Measurements from ENCODE around the gene FADS1.
A peak's percentile ranks its signal among the peaks of the same experiment; 100 is the strongest.

The FADS1 gene

GRCh38 chr11:61837411-61838005, 20.7 kb upstream of the FADS1 start:
- H3K9me3 ChIP-seq, result no peaks in the 10 kb centered on the region
- H3K27ac ChIP-seq, result peak overlapping the region; percentile 5 to 92
- peaks cover 27 to 28% (median 28%) of the 10 kb centered on the region in 3 donors for H3K36me3 ChIP-seq
- no peak for DNase-seq
- no peak overlapping the region for H3K4me3 ChIP-seq
- no peak for TF ChIP-seq CTCF (IDR thresholded peaks at IDR 0.05)
- H3K27me3 ChIP-seq, result no peaks in the 10 kb centered on the region
- intact Hi-C loops (cut with DNase I; ENCODE audit: low total_unique reads), result no loop called here
- H3K4me1 ChIP-seq, result peaks cover 0 to 45% (median 34%) of the 10 kb centered on the region in 4 donors

GRCh38 chr11:61836193-61836592, 19.4 kb upstream of the FADS1 start:
- peaks cover 0 to 58% (median 47%) of the 10 kb centered on the region in 4 donors for H3K4me1 ChIP-seq
- no peaks in the 10 kb centered on the region for H3K27me3 ChIP-seq
- peaks cover 14 to 17% (median 15%) of the 10 kb centered on the region in 3 donors for H3K36me3 ChIP-seq
- no peak for TF ChIP-seq CTCF (IDR thresholded peaks at IDR 0.05)
- intact Hi-C loops (cut with DNase I; ENCODE audit: low total_unique reads), result no loop called here
- no peak for DNase-seq
- H3K4me3 ChIP-seq, result no peak overlapping the region
- H3K9me3 ChIP-seq, result no peaks in the 10 kb centered on the region
- peak overlapping the region; percentile 77 to 92 for H3K27ac ChIP-seq

- intact Hi-C loops (cut with DNase I; ENCODE audit: low total_unique reads), result loop anchor here (5.0 kb wide), 1 partner anchor 53 kb away; no protein-coding TSS in a partner anchor
- TF ChIP-seq CTCF (IDR thresholded peaks at IDR 0.05), result no peak
- peak; percentile 69 to 90 for DNase-seq
- Histone ChIP-seq H3K4me1 (peaks cover 0 to 75% (median 64%) of the 10 kb centered on the region in 4 donors), H3K27ac (peak overlapping the region; percentile 77 to 92), H3K9me3 (no peaks in the 10 kb centered on the region), H3K27me3 (no peaks in the 10 kb centered on the region), H3K36me3 (no peaks in the 10 kb centered on the region), H3K4me3 (peak overlapping the region in 1 of 2 donors; percentile 10)
Measured at GRCh38 chr11:61834278-61835048, 17.7 kb upstream of the FADS1 start.

GRCh38 chr11:61833926-61834277, 17.1 kb upstream of the FADS1 start:
- Histone ChIP-seq H3K4me3 (no peak overlapping the region), H3K4me1 (peaks cover 0 to 79% (median 69%) of the 10 kb centered on the region in 4 donors), H3K27me3 (no peaks in the 10 kb centered on the region), H3K9me3 (no peaks in the 10 kb centered on the region), H3K36me3 (no peaks in the 10 kb centered on the region), H3K27ac (peak overlapping the region; percentile 77 to 92)
- no peak for DNase-seq
- no peak for TF ChIP-seq CTCF (IDR thresholded peaks at IDR 0.05)
- intact Hi-C loops (cut with DNase I; ENCODE audit: low total_unique reads), result loop anchor here (5.0 kb wide), 1 partner anchor 53 kb away; no protein-coding TSS in a partner anchor

GRCh38 chr11:61833471-61833870, 16.7 kb upstream of the FADS1 start:
- DNase-seq, result no peak
- no peaks in the 10 kb centered on the region for H3K9me3 ChIP-seq
- H3K4me1 ChIP-seq, result peaks cover 0 to 79% (median 71%) of the 10 kb centered on the region in 4 donors
- TF ChIP-seq CTCF (IDR thresholded peaks at IDR 0.05), result no peak
- H3K36me3 ChIP-seq, result no peaks in the 10 kb centered on the region
- intact Hi-C loops (cut with DNase I; ENCODE audit: low total_unique reads), result loop anchor here (5.0 kb wide), 1 partner anchor 54 kb away; no protein-coding TSS in a partner anchor
- no peaks in the 10 kb centered on the region for H3K27me3 ChIP-seq
- no peak overlapping the region for H3K4me3 ChIP-seq
- peak overlapping the region; percentile 77 to 92 for H3K27ac ChIP-seq

All from tibial artery (tissue), 4 donors.